Raji (cell line): ENCODE results near the gene ZNF470.

ENCODE experiments used
- POLR2A ChIP-seq: IDR thresholded peaks from 2 replicates; pipeline ENCODE4 v1.6.1; 2011; ENCODE audit warnings: low read depth, low read length, control low read depth; ENCODE audit not compliant: insufficient read depth

The ZNF470 gene

DNA sequence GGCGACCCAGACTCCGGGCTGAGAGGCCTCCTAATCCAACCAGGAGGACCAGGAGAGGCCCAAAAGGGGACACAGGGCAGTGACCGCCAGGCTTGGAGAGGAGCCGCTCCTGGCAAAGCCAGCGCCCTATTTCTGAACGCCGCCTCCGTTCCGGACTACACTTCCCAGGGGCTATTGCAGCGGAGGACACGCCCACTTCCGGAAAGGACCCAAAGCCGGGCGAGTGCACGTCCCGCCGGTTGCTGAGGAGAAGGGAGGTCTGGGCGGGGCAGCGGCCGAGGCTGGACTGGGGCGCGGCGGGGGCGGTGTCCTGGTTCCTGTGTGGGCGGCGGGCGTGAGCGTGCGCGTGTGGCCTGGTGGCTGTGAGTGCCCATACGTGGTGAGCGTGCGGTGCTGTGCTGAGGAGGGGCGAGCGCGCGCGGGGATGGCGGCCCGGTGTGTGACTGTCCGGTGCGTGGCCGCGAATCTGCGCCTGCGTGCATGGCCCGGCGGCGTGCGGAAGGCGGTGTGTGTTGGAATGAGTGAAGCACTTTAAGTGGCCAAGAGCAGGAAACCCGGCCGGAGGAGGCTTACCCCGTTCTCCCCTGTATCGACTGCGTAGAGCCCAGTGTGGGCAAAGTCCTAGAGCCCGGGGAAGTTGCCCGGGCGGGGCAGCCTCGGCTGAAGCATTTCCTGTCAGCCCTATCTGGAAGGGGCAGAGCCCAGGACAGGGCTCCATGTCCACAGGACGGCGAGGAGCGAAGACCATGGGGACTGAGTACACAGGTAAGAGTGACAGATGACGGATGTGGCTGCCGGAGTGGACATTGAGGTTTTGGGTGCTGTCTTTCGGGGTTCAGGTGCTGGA is at the start of gene ZNF470:
TSS of gene ZNF470 (plus strand) at position 195 of the 847 bp plus-strand sequence. CDS start 2,844 bp downstream, outside the sequence.
- no peak for TF ChIP-seq POLR2A

DNA sequence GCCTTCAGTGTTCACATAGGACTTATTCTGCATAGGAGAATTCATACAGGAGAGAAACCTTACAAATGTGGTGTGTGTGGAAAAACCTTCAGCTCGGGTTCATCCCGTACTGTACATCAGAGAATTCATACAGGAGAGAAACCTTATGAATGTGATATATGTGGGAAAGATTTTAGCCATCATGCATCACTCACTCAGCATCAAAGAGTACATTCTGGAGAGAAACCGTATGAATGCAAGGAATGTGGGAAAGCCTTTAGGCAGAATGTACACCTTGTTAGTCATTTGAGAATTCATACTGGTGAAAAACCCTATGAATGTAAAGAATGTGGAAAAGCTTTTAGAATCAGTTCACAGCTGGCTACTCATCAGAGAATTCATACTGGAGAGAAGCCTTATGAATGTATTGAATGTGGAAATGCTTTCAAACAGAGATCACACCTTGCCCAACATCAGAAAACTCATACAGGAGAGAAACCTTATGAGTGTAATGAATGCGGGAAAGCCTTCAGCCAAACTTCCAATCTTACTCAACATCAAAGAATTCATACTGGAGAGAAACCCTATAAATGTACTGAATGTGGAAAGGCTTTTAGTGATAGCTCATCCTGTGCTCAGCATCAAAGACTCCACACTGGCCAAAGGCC is 41.9 kb upstream of the ZNF470 start:
- no peak for TF ChIP-seq POLR2A

DNA sequence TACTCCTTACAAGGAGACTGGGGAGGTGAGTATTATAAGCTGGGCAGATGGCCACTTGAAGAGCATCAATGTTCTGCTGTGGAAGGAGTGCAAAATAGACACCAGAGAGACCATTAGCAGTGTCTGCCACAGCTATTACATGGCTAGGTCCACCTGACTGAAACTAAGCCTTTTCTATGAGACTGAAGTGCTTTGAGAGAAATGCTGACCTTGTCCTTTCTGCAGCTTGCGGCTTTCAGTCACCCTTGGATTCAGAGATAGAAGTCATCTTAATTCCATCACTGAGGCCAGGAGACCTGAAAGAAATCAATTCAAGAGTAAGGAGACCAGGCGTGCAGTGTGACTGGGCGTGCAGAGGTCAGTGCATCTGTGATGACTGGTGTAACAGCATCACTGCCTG is 29.8 kb upstream of the ZNF470 start:
- no peak for TF ChIP-seq POLR2A

DNA sequence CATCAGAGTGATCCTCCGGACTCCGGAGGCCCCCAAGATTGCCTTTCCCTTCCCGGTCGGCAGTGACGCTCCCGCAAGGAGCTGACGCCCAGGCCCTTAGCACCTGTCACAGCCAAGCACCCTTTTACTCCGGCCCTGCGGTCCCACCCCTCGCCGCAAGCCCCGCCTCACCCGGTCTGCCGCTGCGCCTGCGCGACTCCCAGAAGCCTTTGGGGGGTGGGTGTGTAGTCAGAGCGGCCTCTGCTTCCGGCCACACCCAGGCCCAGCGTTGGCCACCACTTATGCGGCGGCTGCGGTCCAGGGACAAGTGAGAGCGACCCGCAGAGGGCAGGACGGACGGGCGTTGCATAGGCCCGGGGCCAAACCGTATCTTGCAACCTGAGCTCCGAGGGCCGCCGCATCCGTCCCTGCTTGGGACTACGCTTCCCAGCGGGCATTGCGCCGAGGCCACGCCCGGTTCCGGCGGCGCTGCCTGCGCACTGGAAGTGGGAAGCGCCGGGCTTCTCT is 29.0 kb upstream of the ZNF470 start:
- TF ChIP-seq POLR2A, result no peak

DNA sequence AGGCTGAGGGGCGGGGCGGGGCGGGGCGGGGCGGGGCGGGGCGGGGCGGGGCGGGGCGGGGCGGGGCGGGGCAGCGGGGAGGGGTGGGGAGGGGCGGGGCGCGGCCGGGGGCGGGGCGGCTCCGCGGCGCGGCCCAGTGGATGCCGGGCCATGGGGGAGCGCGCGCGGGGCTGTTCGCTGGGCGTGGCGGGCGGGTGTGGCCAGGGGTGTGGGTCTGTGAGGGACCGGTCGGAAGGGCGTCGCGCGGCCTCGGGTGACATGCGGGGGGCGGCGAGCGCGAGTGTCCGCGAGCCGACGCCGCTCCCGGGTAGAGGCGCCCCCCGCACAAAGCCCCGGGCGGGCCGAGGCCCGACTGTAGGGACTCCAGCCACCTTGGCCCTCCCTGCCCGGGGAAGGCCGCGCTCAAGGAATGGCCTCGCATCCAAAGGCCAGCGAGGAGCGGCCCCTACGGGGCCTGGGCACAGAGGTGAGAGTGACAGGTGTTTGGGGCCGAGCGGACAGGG is 28.5 kb upstream of the ZNF470 start, which contains the start of gene ZFP28:
TSS of gene ZFP28 (plus strand) at position 188 of the 503 bp plus-strand sequence. CDS start at position 259, 71 bp downstream.
- TF ChIP-seq POLR2A, result no peak

DNA sequence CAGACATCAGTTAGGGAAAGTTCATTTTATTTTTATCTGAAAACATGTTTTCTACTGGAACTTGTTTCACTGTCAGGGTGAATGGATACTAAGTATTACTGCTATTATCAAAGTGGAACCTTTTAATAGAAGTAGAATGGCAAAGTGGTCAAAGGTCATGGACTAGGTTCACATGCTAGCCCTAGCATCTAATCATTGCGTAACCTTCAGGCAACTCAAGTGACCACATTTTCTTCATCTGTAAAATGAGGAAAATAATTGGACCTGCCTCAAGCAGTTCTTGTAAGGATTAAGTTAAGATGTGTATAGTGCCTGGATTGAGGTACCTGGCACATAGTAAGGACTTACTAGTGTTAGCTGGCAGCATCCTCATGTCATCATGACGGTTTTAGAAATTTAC is 23.5 kb upstream of the ZNF470 start:
- no peak for TF ChIP-seq POLR2A

DNA sequence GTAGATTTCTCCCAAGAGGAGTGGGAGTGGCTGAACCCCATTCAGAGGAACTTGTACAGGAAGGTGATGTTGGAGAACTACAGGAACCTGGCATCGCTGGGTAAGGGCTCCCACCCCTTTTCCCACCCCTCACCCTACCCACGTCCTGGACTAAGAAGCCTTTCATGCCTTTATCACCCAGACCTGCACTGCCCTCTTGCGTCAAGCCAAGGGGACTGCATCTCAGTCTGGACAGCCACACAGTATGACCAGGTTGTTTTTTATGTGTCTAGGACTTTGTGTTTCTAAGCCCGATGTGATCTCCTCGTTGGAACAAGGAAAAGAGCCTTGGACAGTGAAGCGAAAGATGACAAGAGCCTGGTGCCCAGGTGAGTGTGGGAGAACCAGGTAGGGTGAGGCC is 19.7 kb upstream of the ZNF470 start:
- TF ChIP-seq POLR2A, result no peak

DNA sequence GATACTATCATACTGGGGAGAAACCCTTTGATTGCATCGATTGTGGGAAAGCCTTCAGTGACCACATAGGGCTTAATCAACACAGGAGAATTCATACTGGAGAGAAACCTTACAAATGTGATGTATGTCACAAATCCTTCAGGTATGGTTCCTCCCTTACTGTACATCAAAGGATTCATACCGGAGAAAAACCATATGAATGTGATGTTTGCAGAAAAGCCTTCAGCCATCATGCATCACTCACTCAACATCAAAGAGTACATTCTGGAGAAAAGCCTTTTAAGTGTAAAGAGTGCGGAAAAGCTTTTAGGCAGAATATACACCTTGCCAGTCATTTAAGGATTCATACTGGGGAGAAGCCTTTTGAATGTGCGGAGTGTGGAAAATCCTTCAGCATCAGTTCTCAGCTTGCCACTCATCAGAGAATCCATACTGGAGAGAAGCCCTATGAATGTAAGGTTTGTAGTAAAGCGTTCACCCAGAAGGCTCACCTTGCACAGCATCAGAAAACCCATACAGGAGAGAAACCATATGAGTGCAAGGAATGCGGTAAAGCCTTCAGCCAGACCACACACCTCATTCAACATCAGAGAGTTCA is 12.9 kb upstream of the ZNF470 start:
- TF ChIP-seq POLR2A, result no peak

DNA sequence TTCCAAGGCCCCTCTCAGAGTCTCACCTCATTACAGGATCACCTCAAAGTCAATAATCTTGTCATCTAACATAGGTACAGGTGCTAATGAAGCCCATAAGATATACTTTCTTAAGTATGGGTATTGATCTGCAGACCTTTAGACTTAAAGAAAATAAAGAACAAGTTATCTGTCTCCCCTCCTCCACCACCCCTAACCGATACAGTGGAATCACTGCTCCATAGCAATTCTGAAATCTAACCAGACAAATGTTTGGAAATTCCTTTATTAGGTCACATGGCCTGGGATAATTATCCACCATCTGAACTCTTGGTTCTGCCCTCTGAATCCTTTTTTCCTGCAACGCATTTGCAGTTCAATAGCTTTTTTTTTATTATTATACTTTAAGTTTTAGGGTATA is 4.5 kb upstream of the ZNF470 start:
- no peak for TF ChIP-seq POLR2A

DNA sequence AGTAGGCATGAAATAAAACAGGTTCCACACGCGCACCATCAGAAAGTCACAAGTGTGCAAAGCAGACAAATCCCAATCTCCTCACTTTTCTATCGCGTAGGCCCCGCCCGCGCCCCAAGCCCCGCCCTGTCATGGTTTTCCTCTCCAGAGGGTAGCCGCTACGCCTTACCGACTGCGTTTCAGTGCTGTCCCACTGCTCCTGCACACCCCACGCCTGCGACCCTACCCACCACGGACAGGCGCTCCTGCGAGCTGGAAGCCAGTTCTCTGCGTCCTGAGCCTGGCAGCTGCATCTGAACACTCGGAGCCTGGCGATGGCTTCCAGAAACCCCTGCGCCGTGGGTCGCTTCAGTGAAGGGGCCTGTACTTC is 379 bp upstream of the ZNF470 start:
- TF ChIP-seq POLR2A, result no peak

DNA sequence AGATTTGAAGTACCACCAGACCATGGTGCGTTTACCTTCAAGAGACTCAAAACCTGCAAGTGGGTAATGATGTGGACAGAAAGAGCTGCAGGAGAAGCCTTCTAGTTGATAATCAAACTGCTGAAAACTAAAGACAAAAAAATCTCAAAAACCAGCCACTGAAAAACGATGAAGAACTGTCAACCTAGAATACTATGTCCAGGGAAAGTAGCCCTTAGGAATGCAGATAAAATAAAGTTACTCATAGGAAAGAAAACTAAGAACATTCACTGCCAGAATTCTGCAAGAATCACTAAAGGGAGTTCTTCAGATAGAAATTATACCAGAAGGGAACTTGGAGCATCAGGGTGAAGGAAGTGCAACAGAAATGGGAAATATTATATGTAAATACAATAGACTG is 5.3 kb downstream of the ZNF470 start:
- no peak for TF ChIP-seq POLR2A

DNA sequence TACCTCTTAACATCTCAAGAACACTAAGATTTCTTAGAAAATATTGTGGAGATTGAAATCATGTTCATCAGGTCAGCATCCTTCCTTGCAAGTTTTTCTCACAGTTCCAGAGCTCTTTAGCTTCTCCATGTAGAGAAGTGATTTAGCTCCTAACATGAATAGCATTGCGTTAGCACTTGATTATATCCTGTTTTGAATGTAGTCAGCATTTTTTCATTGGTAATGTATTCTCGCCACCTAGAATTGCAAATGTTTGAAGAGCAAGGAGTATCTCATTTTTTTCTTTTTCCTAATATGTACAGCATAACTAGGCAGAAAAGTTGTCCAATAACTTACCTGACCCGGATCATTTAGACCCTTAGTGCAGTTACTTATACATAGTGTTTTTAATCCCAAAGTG is 6.6 kb downstream of the ZNF470 start:
- TF ChIP-seq POLR2A, result no peak

DNA sequence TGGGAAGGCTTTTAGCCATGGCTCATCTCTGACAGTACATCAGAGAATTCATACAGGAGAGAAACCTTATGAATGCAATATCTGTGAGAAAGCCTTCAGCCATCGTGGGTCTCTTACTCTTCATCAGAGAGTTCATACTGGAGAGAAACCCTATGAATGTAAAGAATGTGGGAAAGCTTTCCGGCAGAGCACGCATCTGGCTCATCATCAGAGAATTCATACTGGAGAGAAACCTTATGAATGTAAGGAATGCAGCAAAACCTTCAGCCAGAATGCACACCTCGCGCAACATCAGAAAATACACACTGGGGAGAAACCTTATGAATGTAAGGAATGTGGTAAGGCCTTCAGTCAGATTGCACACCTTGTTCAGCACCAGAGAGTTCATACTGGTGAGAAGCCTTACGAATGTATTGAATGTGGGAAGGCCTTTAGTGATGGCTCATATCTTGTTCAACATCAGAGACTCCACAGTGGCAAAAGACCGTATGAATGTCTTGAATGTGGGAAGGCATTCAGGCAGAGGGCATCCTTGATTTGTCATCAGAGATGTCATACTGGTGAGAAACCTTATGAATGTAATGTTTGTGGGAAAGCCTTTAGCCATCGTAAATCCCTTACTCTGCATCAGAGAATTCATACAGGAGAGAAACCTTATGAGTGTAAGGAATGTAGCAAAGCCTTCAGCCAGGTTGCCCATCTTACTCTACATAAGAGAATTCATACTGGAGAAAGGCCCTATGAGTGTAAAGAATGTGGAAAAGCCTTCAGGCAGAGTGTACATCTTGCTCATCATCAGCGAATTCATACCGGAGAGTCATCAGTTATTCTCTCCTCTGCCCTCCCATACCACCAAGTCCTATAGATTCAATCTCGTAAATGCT is 10.7 kb downstream of the ZNF470 start:
- no peak for TF ChIP-seq POLR2A

DNA sequence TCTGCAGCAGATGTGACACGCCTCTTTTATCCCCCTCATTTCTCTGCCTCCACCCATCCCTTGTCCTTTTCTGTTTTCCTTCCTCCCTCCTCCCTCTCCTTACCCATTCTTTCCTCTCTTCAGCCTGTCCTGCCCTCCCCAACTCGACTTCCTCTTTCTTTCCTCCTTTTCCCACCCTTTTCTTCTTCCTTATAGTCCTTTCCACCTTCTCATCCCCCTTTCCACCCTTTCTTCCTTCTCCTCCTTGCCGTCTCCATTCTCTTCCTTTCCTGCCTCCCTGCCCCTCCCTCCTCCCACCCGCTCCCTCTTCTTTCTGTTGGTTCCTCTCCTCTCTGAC is 27.1 kb downstream of the ZNF470 start:
- TF ChIP-seq POLR2A, result no peak
